HG02970 (cell line): ENCODE data around the gene LIMS2.

Experiments
- ATAC-seq: cut with Tn5 transposase; IDR thresholded peaks from one replicate; pipeline ENCODE4 v1.9.1; 2021; ENCODE audit warnings: mild to moderate bottlenecking, moderate library complexity, moderate number of reproducible peaks; ENCODE audit not compliant: unreplicated experiment, low FRiP score

LIMS2 gene

GRCh38 chr2:127675331-127676261 is at the start of gene LIMS2:
LIMS2 (minus strand) TSS chr2:127675530; CDS start chr2:127675024, 506 bp downstream.
- ATAC-seq, result no peak

GRCh38 chr2:127722807-127723206 is 47.5 kb upstream of the LIMS2 start:
- no peak for ATAC-seq

- no peak for ATAC-seq
Measured at GRCh38 chr2:127721978-127722355, 46.6 kb upstream of the LIMS2 start.

- no peak for ATAC-seq
Measured at GRCh38 chr2:127721311-127721977, 46.1 kb upstream of the LIMS2 start.

GRCh38 chr2:127719301-127720218 is 44.2 kb upstream of the LIMS2 start:
- no peak for ATAC-seq

GRCh38 chr2:127718271-127718670 is 42.9 kb upstream of the LIMS2 start:
- ATAC-seq, result no peak

- ATAC-seq, result no peak
Measured at GRCh38 chr2:127715778-127716449, 40.6 kb upstream of the LIMS2 start.

GRCh38 chr2:127713562-127713961 is 38.2 kb upstream of the LIMS2 start:
- ATAC-seq, result no peak

- ATAC-seq, result no peak
Measured at GRCh38 chr2:127712999-127713398, 37.7 kb upstream of the LIMS2 start.

GRCh38 chr2:127709336-127709735 is 34.0 kb upstream of the LIMS2 start:
- ATAC-seq, result no peak

- ATAC-seq, result no peak
Measured at GRCh38 chr2:127707890-127708648, 32.7 kb upstream of the LIMS2 start.

- ATAC-seq, result no peak
Measured at GRCh38 chr2:127706215-127706990, 31.1 kb upstream of the LIMS2 start.

GRCh38 chr2:127705391-127706065 is 30.2 kb upstream of the LIMS2 start:
- no peak for ATAC-seq

- ATAC-seq, result no peak
Measured at GRCh38 chr2:127704641-127705390, 29.5 kb upstream of the LIMS2 start.

GRCh38 chr2:127703282-127703681 is 28.0 kb upstream of the LIMS2 start:
- no peak for ATAC-seq

GRCh38 chr2:127702395-127703009 is 27.2 kb upstream of the LIMS2 start:
- ATAC-seq, result no peak
